Naive thymus-derived CD8-positive, alpha-beta T cell (primary cell): ENCODE results near the gene CHTF18. TPM values are rescaled to one million over a fixed set of nuclear protein-coding genes. Genes with fewer than 3 reads are reported as not detected.

Experiments
- ATAC-seq, 2 donors: fragments of 150-1000 bp; cut with Tn5 transposase in 1 of 2; sonication (Bioruptor Pico), chemical (Tn5 transposase) in 1 of 2; 1 replicate in 1 of 2; 2 replicates in 1 of 2; pipeline ENCODE4 v1.10.0; 2021; ENCODE audit warnings: mild to moderate bottlenecking in 2 of 2, moderate library complexity in 2 of 2
- POLR2A ChIA-PET: fragments of 350-600 bp; sonication (Branson Sonifier 250); formaldehyde crosslinking; loops from one replicate; lab custom pipeline; 2021; ENCODE audit warnings: antibody characterized with exemption; lab: Charles Lee
- DNase-seq, 10 donors: peaks; one replicate each; pipeline versions ENCODE4 v3.0.0 to v3.0.0-alpha.2; 2020 to 2022
- H3K27ac Mint-ChIP-seq, 10 donors: one replicate each; pipeline ENCODE4 v1.8.0; 2020 to 2022; ENCODE audit warnings: mild to moderate bottlenecking in 10 of 10, mixed read lengths in 10 of 10, moderate library complexity in 4 of 10, inconsistent platforms in 1 of 10
- H3K27me3 Mint-ChIP-seq, 5 donors: one replicate each; pipeline ENCODE4 v1.8.0; 2021 to 2022; ENCODE audit warnings: mixed read lengths in 5 of 5
- H3K36me3 Mint-ChIP-seq, 3 donors: one replicate each; pipeline ENCODE4 v1.8.0; 2020 to 2022; ENCODE audit warnings: mixed read lengths in 3 of 3, mild to moderate bottlenecking in 2 of 3, inconsistent platforms in 1 of 3
- H3K4me1 Mint-ChIP-seq, 4 donors: one replicate each; pipeline ENCODE4 v1.8.0; 2021 to 2022; ENCODE audit warnings: mixed read lengths in 4 of 4
- H3K4me3 Mint-ChIP-seq, 10 donors: one replicate each; pipeline ENCODE4 v1.8.0; 2020 to 2022; ENCODE audit warnings: mild to moderate bottlenecking in 10 of 10, mixed read lengths in 10 of 10, moderate library complexity in 6 of 10, inconsistent platforms in 1 of 10
- H3K9me3 Mint-ChIP-seq, 9 donors: one replicate each; pipeline ENCODE4 v1.8.0; 2020 to 2022; ENCODE audit warnings: mixed read lengths in 9 of 9, mild to moderate bottlenecking in 3 of 9, inconsistent platforms in 1 of 9, moderate library complexity in 1 of 9
- polyA plus RNA-seq, 3 donors: library from polyadenylated mRNA; unstranded; fragments of 300-500 nt; fragmentation: Illumina TruSeq; gene quantifications; one replicate each; pipeline ENCODE4 v1.2.3, GENCODE V29; 2021
- total RNA-seq, 8 experiments: library from RNA in 2 of 8; stranded (reverse) in 2 of 8; gene quantifications; one replicate each; pipeline ENCODE4 v1.2.3 and lab custom pipeline; 2021 to 2026

The CHTF18 gene
- total and polyA plus RNA-seq, 5 experiments from 2014 or later: 3.5 to 54.3 (median 4.3) TPM

GRCh38 chr16:799948-800833 lies 11.8 kb downstream of the CHTF18 start, which contains the start of gene GNG13:
TSS of gene GNG13 (minus strand) at chr16:800734. CDS start at chr16:799077, 1,657 bp downstream.
- Mint-ChIP-seq H3K4me3 (no peak within 1 kb of the TSS), H3K9me3 (peaks cover 0 to 3% (median 0%) of the 10 kb centered on the region in 9 donors), H3K36me3 (peaks cover 0 to 2% (median 0%) of the 10 kb centered on the region in 3 donors), H3K27ac (no peak within 1 kb of the TSS), H3K4me1 (peaks cover 0 to 2% (median 0%) of the 10 kb centered on the region in 4 donors), H3K27me3 (peaks cover 0 to 35% (median 5%) of the 10 kb centered on the region in 5 donors)
- POLR2A ChIA-PET: no interaction called here
- DNase-seq: no peak
- no peak for ATAC-seq

- no peak overlapping the region for H3K27ac Mint-ChIP-seq
- peaks cover 0 to 3% (median 0%) of the 10 kb centered on the region in 9 donors for H3K9me3 Mint-ChIP-seq
- H3K4me1 Mint-ChIP-seq: peaks cover 0 to 1% (median 0%) of the 10 kb centered on the region in 4 donors
- no peak for DNase-seq
- POLR2A ChIA-PET: no interaction called here
- peaks cover 0 to 2% (median 0%) of the 10 kb centered on the region in 3 donors for H3K36me3 Mint-ChIP-seq
- ATAC-seq: peak in 1 of 2 donors; percentile 15
- no peak overlapping the region for H3K4me3 Mint-ChIP-seq
- peaks cover 0 to 35% (median 5%) of the 10 kb centered on the region in 5 donors for H3K27me3 Mint-ChIP-seq
Observed at GRCh38 chr16:800834-801511, 12.6 kb downstream of the CHTF18 start.

GRCh38 chr16:801584-802363 lies 13.4 kb downstream of the CHTF18 start:
- H3K27me3 Mint-ChIP-seq: peaks cover 0 to 35% (median 5%) of the 10 kb centered on the region in 5 donors
- H3K27ac Mint-ChIP-seq: no peak overlapping the region
- peaks cover 0 to 2% (median 0%) of the 10 kb centered on the region in 3 donors for H3K36me3 Mint-ChIP-seq
- no peak overlapping the region for H3K4me3 Mint-ChIP-seq
- POLR2A ChIA-PET: no interaction called here
- H3K4me1 Mint-ChIP-seq: peaks cover 0 to 2% (median 0%) of the 10 kb centered on the region in 4 donors
- H3K9me3 Mint-ChIP-seq: peaks cover 0 to 3% (median 0%) of the 10 kb centered on the region in 9 donors
- DNase-seq (no peak), ATAC-seq (peak in 1 of 2 donors; percentile 17)

GRCh38 chr16:802461-802860 lies 14.0 kb downstream of the CHTF18 start:
- H3K9me3 Mint-ChIP-seq: peaks cover 0 to 3% (median 0%) of the 10 kb centered on the region in 9 donors
- no peak overlapping the region for H3K4me3 Mint-ChIP-seq
- no peak for ATAC-seq
- no peak overlapping the region for H3K27ac Mint-ChIP-seq
- POLR2A ChIA-PET: no interaction called here
- DNase-seq: no peak
- peaks cover 0 to 2% (median 1%) of the 10 kb centered on the region in 4 donors for H3K4me1 Mint-ChIP-seq
- peaks cover 0 to 2% (median 0%) of the 10 kb centered on the region in 3 donors for H3K36me3 Mint-ChIP-seq
- peaks cover 0 to 35% (median 5%) of the 10 kb centered on the region in 5 donors for H3K27me3 Mint-ChIP-seq

- ATAC-seq (no peak), DNase-seq (no peak)
- peaks cover 4 to 7% (median 6%) of the 10 kb centered on the region in 4 donors for H3K4me1 Mint-ChIP-seq
- H3K27me3 Mint-ChIP-seq: peaks cover 0 to 33% (median 5%) of the 10 kb centered on the region in 5 donors
- no peak overlapping the region for H3K4me3 Mint-ChIP-seq
- H3K36me3 Mint-ChIP-seq: no peaks in the 10 kb centered on the region
- no peak overlapping the region for H3K27ac Mint-ChIP-seq
- POLR2A ChIA-PET: no interaction called here
- H3K9me3 Mint-ChIP-seq: no peaks in the 10 kb centered on the region
Observed at GRCh38 chr16:802914-803753, 14.7 kb downstream of the CHTF18 start.

GRCh38 chr16:803754-804080 lies 15.3 kb downstream of the CHTF18 start:
- no peak overlapping the region for H3K4me3 Mint-ChIP-seq
- POLR2A ChIA-PET: no interaction called here
- no peak for DNase-seq
- H3K9me3 Mint-ChIP-seq: no peaks in the 10 kb centered on the region
- no peaks in the 10 kb centered on the region for H3K36me3 Mint-ChIP-seq
- H3K27ac Mint-ChIP-seq: no peak overlapping the region
- peaks cover 0 to 28% (median under 1%) of the 10 kb centered on the region in 5 donors for H3K27me3 Mint-ChIP-seq
- peaks cover 4 to 12% (median 12%) of the 10 kb centered on the region in 4 donors for H3K4me1 Mint-ChIP-seq
- no peak for ATAC-seq

GRCh38 chr16:804193-805048 lies 16.0 kb downstream of the CHTF18 start:
- ATAC-seq (no peak), DNase-seq (no peak)
- Mint-ChIP-seq H3K4me3 (peak overlapping the region in 1 of 10 donors; percentile 20), H3K4me1 (peaks cover 4 to 14% (median 14%) of the 10 kb centered on the region in 4 donors), H3K27ac (peak overlapping the region in 1 of 10 donors; percentile 57), H3K36me3 (no peaks in the 10 kb centered on the region), H3K27me3 (peaks cover 0 to 21% (median 0%) of the 10 kb centered on the region in 5 donors), H3K9me3 (no peaks in the 10 kb centered on the region)
- POLR2A ChIA-PET: interaction anchor here (0.6 kb wide), 1 partner anchor 89 kb away, joined by 3 read pairs; no protein-coding TSS in a partner anchor

GRCh38 chr16:805474-805873 lies 17.1 kb downstream of the CHTF18 start:
- H3K4me3 Mint-ChIP-seq: no peak overlapping the region
- POLR2A ChIA-PET: interaction anchor here (0.6 kb wide), 1 partner anchor 90 kb away, joined by 3 read pairs; no protein-coding TSS in a partner anchor
- H3K27ac Mint-ChIP-seq: no peak overlapping the region
- ATAC-seq (no peak), DNase-seq (no peak)
- H3K4me1 Mint-ChIP-seq: peaks cover 4 to 17% (median 16%) of the 10 kb centered on the region in 4 donors
- H3K27me3 Mint-ChIP-seq: peaks cover 0 to 20% (median 0%) of the 10 kb centered on the region in 5 donors
- H3K9me3 Mint-ChIP-seq: no peaks in the 10 kb centered on the region
- H3K36me3 Mint-ChIP-seq: no peaks in the 10 kb centered on the region

GRCh38 chr16:807347-808084 lies 19.1 kb downstream of the CHTF18 start:
- peaks cover 0 to 10% (median 3%) of the 10 kb centered on the region in 5 donors for H3K27me3 Mint-ChIP-seq
- H3K4me3 Mint-ChIP-seq: peak overlapping the region; percentile 92 to 100 (median 96)

GRCh38 chr16:808085-808386 lies 19.6 kb downstream of the CHTF18 start:
- Mint-ChIP-seq H3K36me3 (no peaks in the 10 kb centered on the region), H3K4me3 (peak overlapping the region; percentile 92 to 100 (median 96)), H3K9me3 (no peaks in the 10 kb centered on the region), H3K27me3 (peaks cover 0 to 9% (median 7%) of the 10 kb centered on the region in 5 donors), H3K27ac (peak overlapping the region; percentile 92 to 99 (median 96)), H3K4me1 (peaks cover 4 to 17% (median 17%) of the 10 kb centered on the region in 4 donors)
- DNase-seq (no peak), ATAC-seq (peak in 1 of 2 donors; percentile 4)
- POLR2A ChIA-PET: interaction anchor here (0.7 kb wide), 1 partner anchor 92 kb away, joined by 3 read pairs; no protein-coding TSS in a partner anchor

More at GRCh38 chr16:807347-808084, 19.1 kb downstream of the CHTF18 start:
- ATAC-seq: peak; percentile 91 to 94
- no peaks in the 10 kb centered on the region for H3K36me3 Mint-ChIP-seq
- H3K9me3 Mint-ChIP-seq: no peaks in the 10 kb centered on the region
- H3K4me1 Mint-ChIP-seq: peaks cover 4 to 17% (median 16%) of the 10 kb centered on the region in 4 donors
- DNase-seq: peak; percentile 67 to 89 (median 73)
- POLR2A ChIA-PET: interaction anchor here (0.7 to 1.1 kb wide), 4 partner anchors 12 to 559 kb away, joined by 3 to 6 read pairs (median 4); no protein-coding TSS in a partner anchor
- peak overlapping the region; percentile 92 to 99 (median 96) for H3K27ac Mint-ChIP-seq
